ENCODE data around the gene AMPH.
"Not testable (repeated sequence)": the region's sequence is repeated elsewhere in the genome, so short reads cannot be mapped to it uniquely, and the experiment has no call there.

AMPH gene

DNA sequence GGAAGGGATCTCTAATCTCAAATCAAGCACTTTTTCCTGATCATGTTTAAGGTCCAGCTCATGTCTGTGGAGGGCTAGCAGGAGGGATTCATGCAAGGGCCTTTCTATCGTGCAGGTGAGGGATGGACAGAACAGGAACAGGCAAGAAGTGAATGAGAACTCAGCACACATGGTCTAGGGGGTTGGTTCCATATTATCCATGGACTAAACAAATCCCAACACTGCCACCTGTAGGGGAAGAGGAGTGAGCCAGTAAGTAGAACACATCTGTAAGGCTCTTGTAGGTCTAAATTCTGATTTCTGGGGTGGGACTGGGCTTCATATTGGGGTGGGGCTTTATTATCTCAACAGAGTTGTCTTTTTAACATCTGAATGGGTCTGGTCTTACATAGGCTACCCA lies 219.8 kb downstream of the AMPH start:
- DNase-seq (ENCODE audit: insufficient read length): no peak
- TF ChIP-seq TAF1 (IDR thresholded peaks at IDR 0.05; ENCODE audit: borderline replicate concordance, low read depth, low read length) (no peak), POLR2AphosphoS5 (IDR thresholded peaks at IDR 0.05; ENCODE audit: low read depth, low read length) (no peak), POLR2A (IDR thresholded peaks at IDR 0.05; ENCODE audit: low read depth, low read length) (no peak)
- FAIRE-seq: no peak

DNA sequence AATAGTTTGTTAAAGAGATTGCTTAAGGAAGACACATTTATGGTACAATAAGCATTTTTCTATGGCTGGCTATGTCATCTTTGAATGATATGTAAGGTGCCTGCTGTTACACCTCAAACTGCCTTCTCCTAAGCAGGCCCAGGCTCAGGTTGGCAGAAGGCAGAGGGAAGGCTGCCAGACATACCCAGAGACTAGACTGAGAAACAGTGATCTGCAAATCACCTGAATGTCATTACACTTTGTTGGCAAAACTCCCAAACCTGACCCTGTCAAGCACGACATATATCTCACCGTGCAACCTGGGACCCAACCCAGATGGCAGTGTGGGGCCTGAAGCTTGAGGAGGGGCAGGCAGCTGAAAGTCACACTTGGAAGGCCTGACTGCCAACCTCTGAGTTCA lies 221.1 kb downstream of the AMPH start:
- DNase-seq (ENCODE audit: insufficient read length) (no peak), FAIRE-seq (no peak)
- TF ChIP-seq POLR2AphosphoS5 (IDR thresholded peaks at IDR 0.05; ENCODE audit: low read depth, low read length) (no peak), TAF1 (IDR thresholded peaks at IDR 0.05; ENCODE audit: borderline replicate concordance, low read depth, low read length) (no peak), POLR2A (IDR thresholded peaks at IDR 0.05; ENCODE audit: low read depth, low read length) (no peak)

GRCh38 chr7:38409531-38409930 lies 221.6 kb downstream of the AMPH start:
- DNase-seq (ENCODE audit: insufficient read length) (no peak), FAIRE-seq (no peak)
- TF ChIP-seq POLR2A (IDR thresholded peaks at IDR 0.05; ENCODE audit: low read depth, low read length) (no peak), TAF1 (IDR thresholded peaks at IDR 0.05; ENCODE audit: borderline replicate concordance, low read depth, low read length) (no peak), POLR2AphosphoS5 (IDR thresholded peaks at IDR 0.05; ENCODE audit: low read depth, low read length) (no peak)

DNA sequence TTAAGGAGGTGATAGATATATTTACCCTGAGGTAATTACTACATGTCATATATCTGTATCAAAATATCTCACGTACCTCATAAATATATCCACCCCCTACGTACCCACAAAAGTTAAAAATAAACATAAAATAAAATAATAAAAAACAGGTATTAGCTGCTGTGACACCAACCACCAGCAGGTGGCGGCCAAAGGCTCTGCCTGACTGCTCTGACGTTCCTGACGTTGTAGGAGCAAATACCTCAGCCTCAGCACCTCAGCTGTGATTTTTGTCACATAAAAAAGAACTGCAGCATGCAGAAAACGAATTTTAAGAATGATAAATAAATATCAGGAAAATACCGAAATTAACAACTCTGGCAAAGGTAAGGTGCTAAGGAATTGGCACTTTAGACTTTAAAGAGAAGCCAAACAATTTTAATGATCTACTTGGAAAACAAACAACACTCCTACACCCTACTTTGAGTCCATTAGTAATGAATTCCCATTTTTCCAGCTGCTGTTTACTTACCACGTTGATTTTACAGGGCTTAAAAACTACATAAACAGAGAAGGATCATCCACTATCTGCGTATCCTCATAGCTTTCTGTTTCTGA lies 232.3 kb downstream of the AMPH start:
- no peak for DNase-seq (ENCODE audit: insufficient read length)
- TF ChIP-seq POLR2A (IDR thresholded peaks at IDR 0.05; ENCODE audit: low read depth, low read length): no peak
- no peak for TF ChIP-seq TAF1 (IDR thresholded peaks at IDR 0.05; ENCODE audit: borderline replicate concordance, low read depth, low read length)
- TF ChIP-seq POLR2AphosphoS5 (IDR thresholded peaks at IDR 0.05; ENCODE audit: low read depth, low read length): no peak
- FAIRE-seq: no peak

- DNase-seq (ENCODE audit: insufficient read length): no peak
- TF ChIP-seq TAF1 (IDR thresholded peaks at IDR 0.05; ENCODE audit: borderline replicate concordance, low read depth, low read length) (no peak), POLR2A (IDR thresholded peaks at IDR 0.05; ENCODE audit: low read depth, low read length) (no peak), POLR2AphosphoS5 (IDR thresholded peaks at IDR 0.05; ENCODE audit: low read depth, low read length) (no peak)
- no peak for FAIRE-seq
Observed at GRCh38 chr7:38396852-38397251, 234.3 kb downstream of the AMPH start.

- FAIRE-seq: not testable (repeated sequence)
Observed at GRCh38 chr7:38395921-38396552, 235.1 kb downstream of the AMPH start.

DNA sequence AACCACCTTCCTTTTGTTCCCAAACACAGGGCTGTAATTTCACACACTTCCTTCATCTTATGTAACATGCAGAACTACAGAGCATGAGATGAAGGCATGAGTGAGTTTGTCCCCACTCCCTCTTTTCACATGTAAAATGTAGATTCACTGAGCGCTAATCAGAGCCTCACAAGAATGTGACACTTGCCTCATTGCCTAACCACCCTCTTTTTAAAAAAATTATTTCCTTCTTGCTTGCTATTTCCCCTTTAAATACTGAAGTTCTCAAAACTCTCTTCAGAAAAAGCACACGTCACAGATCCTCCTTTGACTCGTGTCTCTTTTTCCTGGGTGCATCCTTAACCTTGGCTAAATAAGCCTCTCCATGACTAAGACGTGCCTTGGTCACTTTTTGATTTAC lies 236.5 kb downstream of the AMPH start:
- no peak for FAIRE-seq
- no peak for TF ChIP-seq TAF1 (IDR thresholded peaks at IDR 0.05; ENCODE audit: borderline replicate concordance, low read depth, low read length)
- no peak for TF ChIP-seq POLR2A (IDR thresholded peaks at IDR 0.05; ENCODE audit: low read depth, low read length)
- no peak for TF ChIP-seq POLR2AphosphoS5 (IDR thresholded peaks at IDR 0.05; ENCODE audit: low read depth, low read length)
- no peak for DNase-seq (ENCODE audit: insufficient read length)

More at GRCh38 chr7:38395921-38396552, 235.1 kb downstream of the AMPH start:
- not testable (repeated sequence) for DNase-seq (ENCODE audit: insufficient read length)

DNA sequence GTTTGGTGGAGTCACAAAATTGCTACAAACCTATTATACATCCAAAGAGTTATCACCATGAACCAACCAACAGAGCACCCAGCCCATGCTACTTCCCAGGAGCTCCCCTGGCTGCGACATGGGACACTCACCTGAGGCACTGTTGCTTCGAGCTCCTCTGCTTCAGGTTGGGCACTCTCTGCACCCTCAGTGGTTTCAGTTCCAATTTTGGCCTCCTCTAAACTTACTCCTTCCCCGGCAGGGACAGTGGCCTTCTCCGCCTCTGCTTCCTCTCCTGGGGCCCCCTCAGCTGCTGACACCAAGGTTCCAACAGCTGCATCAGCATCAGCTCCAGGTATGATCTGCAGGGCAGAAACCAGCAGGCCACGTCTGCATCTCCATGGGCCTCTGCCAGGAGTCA lies 237.3 kb downstream of the AMPH start:
- TF ChIP-seq POLR2A (IDR thresholded peaks at IDR 0.05; ENCODE audit: low read depth, low read length) (no peak), TAF1 (IDR thresholded peaks at IDR 0.05; ENCODE audit: borderline replicate concordance, low read depth, low read length) (no peak), POLR2AphosphoS5 (IDR thresholded peaks at IDR 0.05; ENCODE audit: low read depth, low read length) (no peak)
- DNase-seq (ENCODE audit: insufficient read length) (peak; percentile 30), FAIRE-seq (no peak)

GRCh38 chr7:38391751-38392150 lies 239.4 kb downstream of the AMPH start:
- no peak for FAIRE-seq
- TF ChIP-seq TAF1 (IDR thresholded peaks at IDR 0.05; ENCODE audit: borderline replicate concordance, low read depth, low read length) (no peak), POLR2AphosphoS5 (IDR thresholded peaks at IDR 0.05; ENCODE audit: low read depth, low read length) (no peak), POLR2A (IDR thresholded peaks at IDR 0.05; ENCODE audit: low read depth, low read length) (no peak)

DNA sequence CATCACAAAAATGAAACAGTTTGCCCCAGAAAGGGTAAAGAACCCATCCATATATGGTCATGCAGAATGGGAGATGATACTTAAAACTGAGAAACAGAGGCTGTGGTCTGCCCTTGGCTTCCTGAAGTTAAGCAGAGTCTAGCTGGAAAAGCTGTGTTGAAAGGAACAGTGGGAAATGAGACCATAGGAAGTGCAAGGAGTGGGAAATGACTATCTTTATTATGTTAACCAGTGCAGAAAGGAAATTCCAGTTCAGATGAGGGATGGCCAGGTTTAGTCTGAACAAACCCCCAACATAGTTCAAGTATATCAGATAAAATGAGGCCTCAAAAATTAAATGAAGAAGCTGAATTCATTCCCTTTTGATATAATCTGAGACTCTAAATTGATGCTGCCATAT lies 245.5 kb downstream of the AMPH start:
- TF ChIP-seq POLR2AphosphoS5 (IDR thresholded peaks at IDR 0.05; ENCODE audit: low read depth, low read length): no peak
- TF ChIP-seq TAF1 (IDR thresholded peaks at IDR 0.05; ENCODE audit: borderline replicate concordance, low read depth, low read length): no peak
- no peak for TF ChIP-seq POLR2A (IDR thresholded peaks at IDR 0.05; ENCODE audit: low read depth, low read length)
- FAIRE-seq: no peak
- DNase-seq (ENCODE audit: insufficient read length): no peak

More at GRCh38 chr7:38391751-38392150, 239.4 kb downstream of the AMPH start:
- no peak for DNase-seq (ENCODE audit: insufficient read length)

GRCh38 chr7:38383281-38383680 lies 247.9 kb downstream of the AMPH start:
- FAIRE-seq (no peak), DNase-seq (ENCODE audit: insufficient read length) (no peak)
- no peak for TF ChIP-seq POLR2A (IDR thresholded peaks at IDR 0.05; ENCODE audit: low read depth, low read length)
- TF ChIP-seq POLR2AphosphoS5 (IDR thresholded peaks at IDR 0.05; ENCODE audit: low read depth, low read length): no peak
- TF ChIP-seq TAF1 (IDR thresholded peaks at IDR 0.05; ENCODE audit: borderline replicate concordance, low read depth, low read length): no peak

DNA sequence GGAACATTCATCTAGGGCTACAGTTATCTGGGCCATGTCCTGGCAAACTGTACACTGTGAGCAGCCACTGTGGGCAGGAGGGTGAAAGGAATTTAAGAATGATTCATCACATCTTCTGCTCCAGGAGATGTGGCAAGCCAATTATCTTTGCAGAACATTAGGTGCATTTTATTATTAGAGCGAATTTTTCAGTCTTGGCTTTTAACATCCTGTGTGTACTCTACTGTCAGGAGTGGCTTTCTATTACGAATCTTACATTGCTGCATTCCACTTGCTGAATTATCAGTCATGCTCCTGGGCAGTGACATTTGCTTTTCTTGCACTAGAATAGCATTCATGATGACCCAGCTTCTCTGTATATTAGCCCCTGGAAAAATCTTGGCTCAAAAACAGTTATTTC lies 248.5 kb downstream of the AMPH start:
- no peak for FAIRE-seq
- no peak for DNase-seq (ENCODE audit: insufficient read length)
- no peak for TF ChIP-seq POLR2AphosphoS5 (IDR thresholded peaks at IDR 0.05; ENCODE audit: low read depth, low read length)
- no peak for TF ChIP-seq POLR2A (IDR thresholded peaks at IDR 0.05; ENCODE audit: low read depth, low read length)
- TF ChIP-seq TAF1 (IDR thresholded peaks at IDR 0.05; ENCODE audit: borderline replicate concordance, low read depth, low read length): no peak

All from GM12892 (cell line).